Suppressor macrophage (primary cell): ENCODE measurements around the gene PAGE2B.
"Not testable (repeated sequence)": the region's sequence is repeated elsewhere in the genome, so short reads cannot be mapped to it uniquely, and the experiment has no call there.

Experiments used
- DNase-seq, 4 experiments: peaks; one replicate each; pipeline ENCODE4 v3.0.0-alpha.2; 2020 to 2022

Gene PAGE2B

GRCh38 chrX:55109306-55109705 is 34.5 kb downstream of the PAGE2B start:
- DNase-seq, result no peak

GRCh38 chrX:55111578-55112254 is 36.9 kb downstream of the PAGE2B start:
- no peak for DNase-seq

GRCh38 chrX:55116589-55116988 is 41.8 kb downstream of the PAGE2B start:
- DNase-seq, result not testable (repeated sequence)

- DNase-seq, result no peak
Measured at GRCh38 chrX:55118574-55118973, 43.7 kb downstream of the PAGE2B start.

GRCh38 chrX:55119271-55119670 is 44.4 kb downstream of the PAGE2B start:
- no peak for DNase-seq

- DNase-seq, result no peak
Measured at GRCh38 chrX:55119712-55120111, 44.9 kb downstream of the PAGE2B start.

- DNase-seq, result no peak
Measured at GRCh38 chrX:55120761-55121358, 46.0 kb downstream of the PAGE2B start.

GRCh38 chrX:55123900-55124299 is 49.1 kb downstream of the PAGE2B start:
- no peak for DNase-seq

GRCh38 chrX:55127692-55128091 is 52.9 kb downstream of the PAGE2B start:
- DNase-seq, result peak in 3 of 4 experiments; percentile 7 to 37 (median 37)
